ENCODE measurements around the gene OR10G2. TPM values are rescaled to one million over a fixed set of nuclear protein-coding genes. Genes with fewer than 3 reads are reported as not detected.

OR10G2 gene
- total RNA-seq, 1 experiment from 2014 or later: not detected

GRCh38 chr14:21634840-21635239, at the start of gene OR10G2 (continued):
- no peak for TF ChIP-seq ATF2 (CRISPR knock-in tag; IDR thresholded peaks at IDR 0.05; ENCODE audit: borderline replicate concordance, low read depth)
- no peak for TF ChIP-seq NFYB (CRISPR knock-in tag; conservative IDR thresholded peaks at IDR 0.05; ENCODE audit: low read depth)

- ATAC-seq: no peak
Observed at GRCh38 chr14:21680072-21680471, 45.3 kb upstream of the OR10G2 start.

More at GRCh38 chr14:21680072-21680471, 45.3 kb upstream of the OR10G2 start:
- ChIA-PET POLR2A (no interaction called here), CTCF (no interaction called here)
- no peak overlapping the region for H3K27ac Mint-ChIP-seq
- 0 out of 2 replicates have a peak, but pooled peaks cover 3% of the 10 kb centered on the region for H3K36me3 Mint-ChIP-seq
- H3K4me1 Mint-ChIP-seq: no peaks in the 10 kb centered on the region
- H3K27me3 Mint-ChIP-seq (ENCODE audit: low read depth): no peaks in the 10 kb centered on the region; the same call in 1 of the 2 replicates
- peaks cover 8% of the 10 kb centered on the region; the same call in 1 of the 2 replicates for H3K9me3 Mint-ChIP-seq
- DNase-seq (ENCODE audit: low spot score): no peak
- no peak for TF ChIP-seq TCF7 (CRISPR knock-in tag; IDR thresholded peaks at IDR 0.05; ENCODE audit: low read depth)
- TF ChIP-seq ATF1 (CRISPR knock-in tag; IDR thresholded peaks at IDR 0.05): no peak
- no peak for TF ChIP-seq ZNF423 (CRISPR knock-in tag; IDR thresholded peaks at IDR 0.05)
- TF ChIP-seq CREM (CRISPR knock-in tag; IDR thresholded peaks at IDR 0.05): no peak
- TF ChIP-seq MYBL2 (CRISPR knock-in tag; IDR thresholded peaks at IDR 0.05): no peak
- TF ChIP-seq ZNF532 (CRISPR knock-in tag; IDR thresholded peaks at IDR 0.05; ENCODE audit: borderline replicate concordance): no peak
- TF ChIP-seq ZNF512 (CRISPR knock-in tag; IDR thresholded peaks at IDR 0.05; ENCODE audit: borderline replicate concordance): no peak
- TF ChIP-seq ATF2 (CRISPR knock-in tag; IDR thresholded peaks at IDR 0.05; ENCODE audit: borderline replicate concordance, low read depth): no peak
- TF ChIP-seq JAZF1 (CRISPR knock-in tag; IDR thresholded peaks at IDR 0.05): no peak
- no peak for TF ChIP-seq PREB (CRISPR knock-in tag; IDR thresholded peaks at IDR 0.05; ENCODE audit: borderline replicate concordance)
- no peak for TF ChIP-seq ZNF425 (CRISPR knock-in tag; conservative IDR thresholded peaks at IDR 0.05)
- no peak for TF ChIP-seq NFE2L1 (CRISPR knock-in tag; IDR thresholded peaks at IDR 0.05)
- no peak for TF ChIP-seq IRF1 (CRISPR knock-in tag; IDR thresholded peaks at IDR 0.05)
- no peak for TF ChIP-seq SP1 (CRISPR knock-in tag; conservative IDR thresholded peaks at IDR 0.05)
- TF ChIP-seq GTF2I (CRISPR knock-in tag; conservative IDR thresholded peaks at IDR 0.05): no peak
- no peak for TF ChIP-seq MLX (CRISPR knock-in tag; IDR thresholded peaks at IDR 0.05)
- no peak for TF ChIP-seq CBFB (CRISPR knock-in tag; IDR thresholded peaks at IDR 0.05; ENCODE audit: low read depth)
- TF ChIP-seq NR3C1 (CRISPR knock-in tag; conservative IDR thresholded peaks at IDR 0.05; ENCODE audit: low read depth): no peak
- TF ChIP-seq NR2C2 (CRISPR knock-in tag; IDR thresholded peaks at IDR 0.05): no peak
- H3K4me3 Mint-ChIP-seq: no peak overlapping the region

Data from WTC11 (cell line).